Inflammatory macrophage (primary cell): ENCODE measurements around the gene SOX8.

Source experiments
- DNase-seq, 2 donors: peaks; one replicate each; pipeline ENCODE4 v3.0.0-alpha.2; 2020 to 2022

The SOX8 gene

DNA sequence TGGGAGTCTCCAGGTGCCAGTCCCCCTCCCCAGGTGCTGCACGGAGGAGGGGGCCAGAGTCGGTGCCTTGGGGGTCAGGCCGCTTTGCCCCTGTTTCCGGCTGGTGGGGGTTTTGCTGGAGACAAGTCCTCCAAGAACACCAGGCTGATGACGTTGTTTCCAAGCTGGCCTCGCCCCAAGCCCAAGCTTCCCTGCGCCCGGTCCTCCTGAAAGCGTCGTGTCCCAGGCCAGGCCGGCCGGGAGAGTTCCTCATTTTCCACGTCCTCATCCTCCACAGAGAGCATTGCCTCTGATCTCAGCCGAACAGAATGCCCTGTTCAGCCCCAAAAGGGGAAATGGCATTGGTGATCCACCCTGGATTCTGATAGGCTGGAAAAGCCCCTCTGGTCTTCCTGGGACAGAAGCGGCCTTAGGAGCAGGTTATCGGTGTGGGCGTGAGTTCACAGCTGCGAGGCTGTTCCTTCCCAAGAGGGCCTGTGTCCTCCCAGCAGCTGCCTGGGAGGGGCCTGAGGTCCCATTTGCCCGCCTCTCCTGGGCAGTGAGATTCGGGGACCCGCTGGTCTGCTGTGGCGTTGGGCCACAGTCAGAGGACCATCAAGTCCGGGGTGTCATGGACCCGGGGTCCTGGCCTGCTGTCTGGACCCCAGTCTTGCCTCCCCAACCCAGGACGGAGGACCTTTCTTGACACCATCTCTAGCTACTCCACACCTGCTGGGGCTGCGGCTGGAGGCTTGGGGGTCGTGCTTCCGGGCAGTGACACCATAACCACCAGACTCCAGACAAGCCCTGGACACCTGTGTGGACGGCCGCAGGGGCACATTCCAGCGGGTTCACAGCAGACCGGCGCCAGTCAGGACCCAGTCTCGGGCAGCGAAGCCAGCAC, 7.1 kb downstream of the SOX8 start:
- peak; percentile 31 to 33 for DNase-seq

DNA sequence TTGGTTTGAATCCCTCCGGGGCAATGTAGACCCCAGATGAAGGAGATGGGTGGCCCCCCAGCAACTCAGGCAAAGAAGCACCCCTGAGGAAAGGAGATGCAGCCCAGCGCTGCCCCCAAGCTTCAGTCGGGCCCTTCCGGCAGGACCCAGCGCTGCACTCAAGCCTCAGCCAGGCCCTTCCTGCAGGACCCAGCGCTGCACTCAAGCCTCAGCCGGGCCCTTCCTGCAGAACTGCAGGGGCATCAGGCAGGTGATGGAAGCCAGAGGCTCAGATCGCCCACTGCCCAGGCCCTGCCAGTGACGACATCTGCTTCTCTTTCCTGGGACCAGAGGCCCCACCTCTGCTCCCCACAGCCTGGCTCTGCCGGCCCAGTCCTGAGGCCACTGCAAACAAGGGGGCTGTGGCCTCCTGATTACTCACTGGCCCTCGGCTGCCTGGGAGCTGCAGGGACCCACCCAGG, 7.8 kb downstream of the SOX8 start:
- no peak for DNase-seq

DNA sequence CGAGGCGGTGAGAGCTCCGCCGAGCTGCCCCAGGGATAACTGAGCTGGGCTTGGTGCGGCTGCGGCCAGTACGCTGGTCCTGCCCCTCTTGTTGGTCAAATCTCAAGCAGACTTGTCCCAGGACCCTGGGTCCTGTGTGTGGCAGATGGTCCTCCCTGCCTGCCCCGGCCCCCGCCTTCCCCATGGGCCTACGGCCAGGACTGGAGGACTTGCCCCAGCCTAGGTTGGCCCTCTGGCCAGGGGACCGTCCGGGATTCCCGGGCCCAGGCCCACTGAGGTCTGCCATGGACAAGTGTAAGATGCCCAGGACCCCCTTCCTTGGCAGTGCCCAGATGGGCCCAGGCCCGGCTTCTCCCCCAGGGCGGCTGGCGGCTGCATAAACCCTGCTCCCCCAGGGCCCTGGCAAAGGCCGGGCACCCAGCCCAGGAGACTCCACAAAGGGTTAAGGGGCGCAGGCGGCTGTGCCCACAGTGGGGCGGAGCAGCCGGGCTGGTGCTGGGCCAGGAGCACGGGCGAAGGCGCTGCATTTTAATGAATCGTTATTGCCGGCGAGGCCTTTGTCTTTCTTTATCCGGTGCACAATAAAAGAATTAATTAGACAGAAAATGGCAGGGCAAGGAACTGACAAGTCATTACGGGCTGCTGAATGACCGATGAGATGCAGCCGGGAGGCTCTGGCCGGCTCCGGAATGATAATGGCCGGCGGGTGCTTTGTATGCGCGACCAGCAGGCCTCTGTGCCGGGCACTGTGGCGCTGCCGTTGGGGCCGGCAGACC, 9.1 kb downstream of the SOX8 start:
- DNase-seq = no peak

DNA sequence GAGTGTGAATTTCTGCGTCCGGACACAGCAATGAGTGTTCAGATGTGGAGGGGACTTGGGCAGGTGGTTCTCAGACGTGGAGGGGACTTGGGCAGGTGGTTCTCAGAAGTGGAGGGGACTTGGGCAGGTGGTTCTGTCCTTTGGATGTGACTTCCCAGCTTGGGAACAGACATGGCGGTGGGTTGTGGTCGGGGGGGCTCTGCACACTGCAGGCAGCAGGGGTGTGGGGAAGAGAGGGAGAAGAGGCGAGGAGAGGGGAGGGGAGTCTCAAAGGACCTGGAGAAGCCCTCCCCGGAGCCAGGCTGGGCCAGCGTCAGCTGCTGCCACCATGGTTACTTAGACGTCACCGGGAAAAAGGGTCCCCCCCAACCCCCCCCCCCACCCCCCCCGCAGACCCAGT, 9.8 kb downstream of the SOX8 start:
- no peak for DNase-seq

DNA sequence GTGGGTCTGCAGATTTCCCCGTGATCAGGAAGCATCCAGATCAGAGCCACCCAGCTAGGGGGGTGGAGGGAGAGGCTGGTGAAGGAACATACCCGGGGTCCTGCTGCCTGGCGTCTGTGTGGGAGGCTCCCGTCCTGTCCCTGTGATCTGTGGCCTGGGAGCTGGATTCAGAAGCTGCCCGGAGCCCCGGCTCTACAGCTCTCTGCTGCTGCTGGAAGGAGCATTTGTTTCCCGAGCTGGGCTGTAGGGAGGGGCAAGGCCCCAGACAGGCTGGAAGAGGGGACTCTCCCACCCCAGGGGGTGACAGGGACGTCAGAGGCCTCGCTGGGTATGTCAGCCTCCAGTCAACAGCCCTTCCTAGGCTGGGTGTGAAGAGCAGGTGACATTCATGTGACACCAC, 10.2 kb downstream of the SOX8 start:
- DNase-seq = no peak

DNA sequence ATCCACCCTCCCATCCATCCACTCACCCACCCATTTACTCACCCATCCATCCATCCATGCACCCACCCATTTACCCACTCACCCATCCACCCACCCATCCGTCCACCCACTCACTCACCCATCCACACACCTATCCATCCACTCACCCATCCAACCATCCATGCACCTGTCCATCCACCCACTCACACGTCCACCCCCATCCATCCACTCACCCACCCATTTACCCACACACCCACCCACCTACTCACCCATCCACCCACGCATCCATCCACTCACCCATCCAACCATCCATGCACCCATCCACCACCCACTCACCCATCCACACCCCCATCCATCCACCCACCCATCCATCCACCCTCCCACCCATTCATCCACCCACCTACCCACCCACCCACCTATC, 12.2 kb downstream of the SOX8 start:
- no peak for DNase-seq

DNA sequence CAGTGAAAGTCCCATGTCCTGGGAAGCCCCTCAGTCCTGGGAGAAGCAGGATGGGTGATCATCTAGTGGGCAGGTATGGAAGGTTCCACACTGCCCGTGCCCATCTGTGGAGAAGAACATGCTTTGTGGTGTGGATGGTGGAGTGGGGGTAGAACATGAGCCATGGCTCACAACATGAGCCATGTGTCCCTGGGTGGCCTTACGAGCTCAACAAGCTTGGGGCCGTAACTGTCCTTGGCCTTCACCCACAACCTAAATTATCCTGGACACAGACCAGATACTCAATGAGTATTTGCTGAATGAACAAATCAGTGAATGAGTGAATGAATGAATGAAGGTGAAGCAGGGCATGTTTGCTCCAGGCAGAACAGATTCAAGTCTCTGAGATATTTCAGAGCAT, 13.5 kb downstream of the SOX8 start:
- DNase-seq = no peak

DNA sequence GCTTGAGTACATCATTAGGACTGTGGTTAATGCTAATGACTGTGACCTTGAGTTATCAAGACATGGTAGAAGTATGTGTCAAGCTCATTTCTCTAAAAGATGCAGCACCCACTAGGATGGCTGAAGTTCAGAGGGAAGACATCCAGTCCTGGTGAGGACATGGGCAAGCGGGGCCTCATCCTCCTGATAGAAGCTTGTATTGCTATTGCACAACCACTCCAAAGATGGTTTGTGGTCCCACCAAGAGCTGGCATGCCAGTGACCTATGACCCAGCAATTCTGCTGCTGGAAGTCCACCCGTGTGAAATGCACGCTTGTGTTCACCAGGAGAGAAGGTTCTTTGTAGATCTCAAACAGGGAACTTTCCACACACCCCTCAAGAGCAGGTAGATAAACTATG, 14.2 kb downstream of the SOX8 start:
- no peak for DNase-seq

DNA sequence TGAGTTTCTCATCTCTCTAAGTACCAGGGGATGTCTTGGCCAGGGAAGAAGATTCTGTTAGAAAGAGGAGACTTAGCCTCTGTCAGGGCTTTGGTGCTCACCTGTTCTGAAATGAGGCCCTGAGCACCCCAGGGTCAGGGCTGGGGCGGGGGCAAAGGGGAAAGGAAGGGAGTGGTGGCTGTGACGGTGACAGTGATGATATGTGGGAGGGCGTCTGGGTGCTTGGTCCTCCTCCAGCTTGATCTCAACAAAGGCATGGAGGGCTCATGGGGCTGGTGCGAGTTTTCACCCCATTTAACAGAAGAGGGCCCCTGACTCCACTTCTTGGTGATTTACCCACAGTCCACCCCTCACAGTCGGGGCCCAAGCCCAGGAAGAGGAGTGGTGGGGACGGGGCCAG, 15.1 kb downstream of the SOX8 start:
- DNase-seq = no peak

DNA sequence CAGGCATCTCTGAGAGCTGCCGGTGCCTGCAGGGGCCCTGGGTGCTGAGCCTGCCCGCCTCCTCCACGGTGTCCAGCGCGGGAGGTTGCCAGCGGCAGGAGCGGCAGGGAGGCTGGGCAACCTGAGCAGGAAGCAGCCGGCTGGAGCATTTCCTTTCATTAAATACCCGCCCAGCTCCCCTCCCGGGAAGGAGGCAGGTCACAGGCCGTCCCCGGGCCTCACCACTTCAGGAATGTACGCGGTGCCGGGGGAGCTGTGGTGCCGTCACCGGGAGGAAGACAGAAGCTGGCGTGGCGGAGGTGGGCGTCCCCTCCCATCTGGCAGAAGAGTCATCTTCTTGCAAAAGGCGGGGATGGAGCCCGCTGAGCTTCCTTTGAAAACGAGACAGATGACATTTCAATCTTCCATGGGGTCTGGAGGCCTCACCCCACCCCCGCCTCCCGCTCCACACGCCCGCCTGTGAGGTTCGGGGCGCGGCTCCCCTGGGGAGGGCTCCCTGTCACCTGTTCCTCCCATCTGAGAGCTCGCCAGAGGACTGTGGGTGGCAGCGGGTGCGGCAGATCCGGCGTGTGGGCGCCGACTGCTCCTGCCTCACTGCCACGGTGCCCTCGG, 16.0 kb downstream of the SOX8 start:
- peak in 1 of 2 donors; percentile 30 for DNase-seq

DNA sequence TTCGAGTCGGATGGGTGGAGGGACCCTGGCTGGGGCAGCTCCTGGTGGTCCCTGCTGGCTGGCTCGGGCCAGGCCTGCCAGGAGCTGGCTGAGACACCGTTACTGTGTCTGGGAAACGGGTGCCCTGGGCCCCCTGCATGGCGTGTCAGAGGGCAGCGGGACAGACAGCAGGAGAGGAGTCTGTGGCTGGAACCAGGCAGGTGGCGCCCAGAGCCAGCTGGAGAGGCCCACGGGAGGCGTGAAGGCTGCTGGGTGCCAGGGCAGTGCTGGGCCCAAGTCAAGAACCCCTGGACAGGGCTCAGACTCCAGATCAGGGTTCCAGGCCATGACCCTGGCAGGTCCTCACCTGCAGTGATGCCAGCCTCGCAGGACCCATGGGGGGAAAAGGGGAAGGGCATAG, 16.6 kb downstream of the SOX8 start:
- no peak for DNase-seq

DNA sequence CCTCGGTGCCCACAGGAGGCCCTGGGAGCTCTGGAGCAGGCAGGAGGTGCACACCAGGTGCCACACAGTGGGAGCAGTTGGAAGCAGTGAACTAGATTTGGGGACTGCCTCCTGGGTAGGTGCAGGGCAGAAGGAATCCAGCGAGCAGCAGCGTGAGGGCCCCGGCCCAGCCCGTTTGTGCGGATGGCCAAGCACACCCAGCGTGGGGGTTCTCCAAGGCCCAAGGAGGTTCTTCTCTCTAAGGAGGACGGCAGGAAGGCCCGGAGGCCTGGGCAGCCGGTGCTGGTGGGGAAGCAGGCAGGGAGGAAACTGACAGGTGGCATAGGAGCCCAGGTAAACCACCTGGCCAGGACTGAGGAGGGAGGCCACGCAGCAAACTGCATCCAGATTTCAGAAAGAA, 17.0 kb downstream of the SOX8 start:
- DNase-seq = no peak

DNA sequence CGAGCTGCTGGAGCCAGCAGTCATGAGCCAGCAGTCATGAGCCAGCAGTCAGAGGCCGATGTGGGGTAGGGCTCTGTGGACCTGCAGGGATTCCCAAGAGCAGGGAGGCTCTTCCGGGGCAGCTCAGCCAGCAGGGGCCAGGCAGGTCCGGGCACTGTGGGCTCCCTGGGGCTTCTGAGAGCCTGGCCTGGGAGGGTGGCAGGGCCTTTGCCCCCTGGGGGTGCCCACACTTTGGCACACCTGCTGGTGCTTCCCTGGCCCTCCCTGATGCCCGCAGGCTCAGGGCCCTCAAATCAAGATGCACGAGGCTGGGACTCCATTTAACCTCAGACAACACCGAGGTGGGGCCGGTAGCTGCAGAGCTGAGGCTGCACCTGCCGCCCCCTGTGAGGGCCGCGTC, 18.1 kb downstream of the SOX8 start:
- DNase-seq = no peak

DNA sequence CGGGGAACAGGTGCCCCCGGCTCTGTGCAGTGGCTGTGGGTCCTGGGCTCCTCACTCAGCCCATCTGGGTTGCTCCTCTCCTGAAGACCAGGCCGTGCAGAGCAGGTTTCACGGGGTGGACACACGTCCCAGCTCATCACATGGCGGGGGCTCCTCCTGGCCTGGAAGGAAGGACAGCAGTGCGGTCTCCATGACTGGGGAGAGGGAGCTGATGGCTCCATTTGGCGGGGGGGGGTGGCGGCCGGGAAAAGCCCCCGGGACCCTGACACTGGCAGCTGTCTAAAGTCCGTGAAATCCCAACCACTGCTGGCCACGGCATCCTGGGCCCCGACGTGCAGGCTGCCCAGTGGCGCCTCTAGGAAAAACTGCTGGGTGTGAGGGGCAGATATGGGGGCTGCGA, 19.0 kb downstream of the SOX8 start:
- no peak for DNase-seq

DNA sequence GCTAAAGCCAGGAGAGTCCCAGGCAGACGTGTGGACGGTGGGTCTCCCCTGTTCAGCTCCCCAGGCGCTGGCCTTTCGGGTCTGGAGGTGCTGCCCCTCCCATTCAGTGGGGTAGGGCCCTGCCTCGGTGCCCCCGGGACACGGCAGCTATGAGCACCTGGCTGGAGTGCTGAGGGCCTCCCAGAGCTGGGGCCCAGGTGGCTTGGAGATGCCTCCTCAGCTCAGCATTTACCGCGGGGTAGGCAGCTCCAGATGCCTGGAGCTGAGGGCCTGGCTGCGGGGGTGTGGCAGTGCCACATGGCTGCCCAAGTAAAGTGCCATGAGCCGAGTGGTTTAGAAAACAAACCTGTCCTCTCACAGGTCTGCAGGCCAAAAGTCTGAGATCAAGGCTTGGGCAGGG, 19.5 kb downstream of the SOX8 start:
- no peak for DNase-seq

DNA sequence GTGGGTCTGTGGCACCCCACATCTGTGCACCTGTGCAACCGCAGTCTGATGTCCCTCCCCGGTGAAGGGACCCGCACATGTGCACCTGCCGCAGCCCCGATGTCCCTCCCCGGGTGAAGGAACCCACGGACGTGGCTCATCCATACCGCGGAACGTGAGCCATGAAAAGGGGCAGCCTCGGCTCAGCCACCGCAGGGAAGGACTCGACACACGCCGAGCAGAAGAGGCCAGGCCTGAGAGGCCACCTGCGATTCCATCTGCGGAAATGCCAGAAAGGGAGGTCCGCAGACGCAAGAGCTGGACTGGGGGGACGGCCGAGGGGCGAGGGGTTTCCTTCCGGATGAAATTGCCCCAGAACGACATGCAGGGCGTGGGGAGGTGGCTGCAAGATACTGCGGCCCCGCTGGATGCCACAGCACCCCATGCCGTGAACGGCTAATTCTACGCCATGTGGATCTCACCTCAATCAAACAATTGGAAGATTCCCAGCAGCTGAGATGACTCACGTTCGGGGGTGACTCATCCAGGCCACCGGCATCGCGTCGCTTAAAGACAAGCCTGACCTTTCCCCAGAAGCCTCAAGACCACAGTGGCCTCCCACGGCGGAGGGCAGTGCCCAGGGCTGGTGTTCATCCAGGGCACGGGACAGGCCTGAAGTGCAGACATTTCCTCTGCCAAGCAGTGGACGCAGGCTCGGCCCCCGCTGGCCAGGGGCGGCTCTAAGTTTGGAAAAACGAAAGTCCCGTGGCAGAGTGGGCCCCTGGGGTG, 21.0 kb downstream of the SOX8 start:
- DNase-seq = no peak

DNA sequence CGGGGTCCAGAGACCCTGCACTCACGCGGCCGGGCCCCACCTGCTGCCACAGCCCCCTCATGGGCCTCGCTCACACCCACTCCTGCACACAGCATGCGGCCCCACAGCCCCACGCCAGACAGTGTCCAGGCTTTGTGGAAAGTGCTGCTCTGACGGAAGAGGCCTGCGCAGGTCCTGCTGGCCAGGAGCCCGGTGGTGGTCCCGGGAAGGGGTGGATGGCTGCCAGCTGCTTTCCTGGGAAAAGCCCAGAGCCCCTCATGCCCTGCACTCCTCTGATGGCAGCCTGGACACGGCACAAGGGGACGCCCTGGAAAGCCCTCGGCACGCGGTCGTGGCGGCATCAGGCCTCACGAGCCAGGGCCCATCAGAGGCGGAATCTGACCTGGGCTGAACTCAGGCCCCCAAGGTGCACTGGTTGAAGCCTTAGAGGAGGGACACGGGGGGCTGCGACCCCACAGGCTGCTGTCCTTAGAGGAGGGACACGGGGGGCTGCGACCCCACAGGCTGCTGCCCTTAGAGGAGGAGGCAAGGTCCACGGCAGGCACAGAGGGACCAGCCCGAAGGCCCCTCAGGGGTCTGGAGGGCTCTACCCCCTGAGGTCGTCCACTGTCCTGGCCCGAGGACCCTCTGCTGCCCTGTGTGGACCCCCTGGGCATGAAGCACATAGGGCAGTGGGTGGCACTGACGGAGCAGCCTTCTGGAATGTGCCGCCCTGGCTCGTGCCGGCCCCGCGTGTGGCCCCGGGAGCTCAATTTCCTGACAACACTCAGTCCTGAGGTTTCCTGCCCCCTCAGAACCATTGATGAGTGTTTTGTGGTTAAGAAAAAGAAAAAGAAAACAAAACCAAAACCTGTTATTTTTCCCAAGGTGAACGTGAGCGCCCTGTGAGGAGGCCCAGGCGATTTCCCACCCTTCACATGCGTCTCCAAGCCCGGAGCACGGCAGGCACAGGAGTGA, 22.1 kb downstream of the SOX8 start:
- no peak for DNase-seq

DNA sequence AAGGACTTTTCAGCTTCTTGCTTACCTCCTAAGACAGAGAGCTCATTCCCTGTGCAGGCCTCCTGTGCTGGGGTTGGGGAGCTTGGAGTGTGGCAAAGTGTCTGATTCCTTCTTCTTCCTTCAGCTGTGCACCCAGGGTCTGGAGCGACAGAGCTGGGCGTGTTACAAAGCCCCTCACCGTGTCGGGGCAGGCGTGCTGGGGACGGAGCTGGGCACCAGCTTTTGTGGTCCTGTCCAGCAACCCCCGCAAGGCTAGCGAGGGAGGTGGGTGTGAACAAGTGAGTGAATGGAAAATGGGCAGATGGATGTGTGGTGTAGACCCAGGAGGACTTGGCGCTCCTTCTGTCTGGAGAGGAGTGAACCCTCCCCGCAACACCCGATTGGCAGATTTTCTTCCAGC, 23.7 kb downstream of the SOX8 start:
- DNase-seq = no peak

DNA sequence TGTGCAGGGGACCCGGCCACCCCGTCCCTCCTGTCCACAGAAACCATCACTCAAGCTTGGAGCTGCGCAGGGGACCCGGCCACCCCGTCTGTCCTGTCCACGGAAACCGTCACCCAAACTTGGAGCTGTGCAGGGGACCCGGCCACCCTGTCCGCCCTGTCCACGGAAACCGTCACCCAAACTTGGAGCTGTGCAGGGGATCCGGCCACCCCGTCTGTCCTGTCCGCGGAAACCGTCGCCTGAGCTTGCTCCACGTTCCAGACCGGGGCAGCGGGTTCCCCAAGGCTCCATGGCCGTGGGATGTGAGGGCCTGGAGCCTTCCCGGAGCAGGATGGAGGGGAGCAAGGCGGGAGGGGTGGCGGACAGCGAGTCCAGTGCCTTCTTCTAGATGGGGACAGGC, 25.2 kb downstream of the SOX8 start:
- no peak for DNase-seq

DNA sequence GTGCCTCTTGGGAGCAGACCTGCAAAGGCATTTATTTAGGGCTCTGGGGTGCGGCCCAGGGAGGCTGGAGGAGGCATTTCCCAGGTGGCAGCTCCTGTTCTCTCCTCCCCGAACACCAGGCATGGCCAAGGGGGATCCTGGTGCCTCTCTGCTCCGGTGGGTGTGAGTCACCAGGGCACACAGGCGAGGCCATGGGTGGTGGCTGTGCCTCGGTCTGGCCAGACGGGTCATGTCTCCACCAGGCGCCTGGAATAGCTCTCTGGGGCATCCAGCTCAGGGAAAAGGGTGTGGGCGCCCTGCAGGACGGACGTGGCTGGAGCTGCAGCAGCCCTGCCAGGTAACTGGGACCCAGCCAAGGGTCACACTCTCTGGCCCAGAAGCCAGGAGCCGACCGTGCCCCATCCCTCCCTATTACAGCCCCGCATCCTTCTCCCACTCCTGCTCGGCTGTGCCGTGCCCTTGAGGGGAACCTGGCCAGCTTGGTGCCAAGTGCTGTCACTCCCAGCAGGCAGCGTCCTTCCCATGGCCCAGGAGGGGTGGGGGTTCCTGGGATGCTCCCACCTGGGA, 25.8 kb downstream of the SOX8 start:
- DNase-seq = no peak

DNA sequence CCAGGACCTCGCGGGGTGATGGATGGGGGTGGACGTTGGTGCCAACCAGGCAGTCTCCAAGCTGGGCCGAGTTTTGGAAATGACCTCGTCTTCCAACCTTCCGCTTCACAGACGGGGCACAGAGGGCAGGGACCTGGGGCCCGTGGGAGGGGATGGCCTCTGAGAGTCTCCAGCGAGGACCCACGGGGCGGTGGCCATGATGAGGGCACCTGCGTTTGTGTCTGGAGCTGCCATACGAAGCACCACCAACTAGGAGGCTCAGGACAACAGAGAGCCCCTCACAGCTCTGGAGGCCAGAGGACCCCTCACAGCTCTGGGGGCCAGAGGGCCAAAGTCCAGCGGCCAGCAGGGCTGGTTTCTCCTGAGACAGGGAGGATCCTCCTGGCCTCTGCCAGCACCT, 26.5 kb downstream of the SOX8 start:
- no peak for DNase-seq
